ENCODE results near the gene CXCR6. TPM values are rescaled to one million over a fixed set of nuclear protein-coding genes. Genes with fewer than 3 reads are reported as not detected.

Gene CXCR6
- total and polyA plus RNA-seq, 2 of the 13 experiments (the other 11 are each of a cell fraction or from before 2014, with no cell fraction given), result not detected

DNA sequence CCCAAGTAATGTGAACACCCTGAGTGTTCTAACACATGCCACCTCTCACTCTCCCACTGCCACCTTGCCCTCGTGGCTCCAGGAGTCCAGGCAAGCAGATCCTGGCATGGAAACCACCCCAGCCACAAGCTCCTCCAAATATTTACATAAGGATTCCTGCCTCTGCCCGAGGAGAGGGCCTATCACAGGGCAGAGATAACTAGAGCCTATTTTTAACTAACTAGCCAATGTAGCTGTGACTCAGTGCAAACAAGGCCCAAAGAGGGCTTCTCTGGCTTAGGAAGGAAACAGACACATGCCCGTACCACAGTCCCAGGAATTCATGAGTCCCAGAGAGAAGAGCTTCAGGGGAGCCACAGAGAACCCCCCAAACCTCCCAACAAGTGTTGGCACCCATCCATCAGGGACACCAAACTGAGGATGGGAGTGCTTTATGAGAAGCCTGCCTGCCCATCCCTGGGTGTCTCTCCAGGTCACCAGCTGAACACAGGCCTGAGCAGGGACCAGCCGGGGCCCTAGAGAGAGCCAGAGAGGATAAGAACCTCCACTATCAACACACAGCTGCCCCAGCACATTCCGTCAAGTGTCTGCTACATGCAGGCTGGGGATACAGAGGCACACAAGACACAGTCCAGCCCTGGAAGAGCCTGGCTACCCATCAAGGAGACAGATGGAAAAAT, 43.2 kb downstream of the CXCR6 start (continued):
- TF ChIP-seq MYPOP (CRISPR knock-in tag; IDR thresholded peaks at IDR 0.05) (0 out of 2 replicates have a peak, but pooled peaks have one; percentile 36), CAMTA2 (CRISPR knock-in tag; IDR thresholded peaks at IDR 0.05; ENCODE audit: borderline replicate concordance) (no peak), BCLAF1 (IDR thresholded peaks at IDR 0.05) (no peak), ETV6 (CRISPR knock-in tag; conservative IDR thresholded peaks at IDR 0.05) (no peak), MATR3 (CRISPR knock-in tag; IDR thresholded peaks at IDR 0.05) (no peak), BRD4 (CRISPR knock-in tag; IDR thresholded peaks at IDR 0.05) (no peak), ZNF234 (CRISPR knock-in tag; conservative IDR thresholded peaks at IDR 0.05) (no peak), HDAC1 (CRISPR knock-in tag; IDR thresholded peaks at IDR 0.05) (peak; percentile 76), KLF12 (CRISPR knock-in tag; IDR thresholded peaks at IDR 0.05; ENCODE audit: borderline replicate concordance) (no peak), ZNF382 (CRISPR knock-in tag; IDR thresholded peaks at IDR 0.05; ENCODE audit: borderline replicate concordance) (no peak), DRAP1 (CRISPR knock-in tag; IDR thresholded peaks at IDR 0.05) (no peak), ZNF30 (CRISPR knock-in tag; IDR thresholded peaks at IDR 0.05) (no peak), ZMYM3 (CRISPR knock-in tag; IDR thresholded peaks at IDR 0.05) (no peak), MXD4 (CRISPR knock-in tag; IDR thresholded peaks at IDR 0.05) (no peak), ZNF260 (CRISPR knock-in tag; IDR thresholded peaks at IDR 0.05; ENCODE audit: borderline replicate concordance, low read depth) (no peak), E2F5 (CRISPR knock-in tag; conservative IDR thresholded peaks at IDR 0.05) (no peak), MYC (CRISPR knock-in tag; IDR thresholded peaks at IDR 0.05; ENCODE audit: borderline replicate concordance) (peak; percentile 55; the same call in 1 of the 2 replicates), ZNF766 (CRISPR knock-in tag; IDR thresholded peaks at IDR 0.05; ENCODE audit: borderline replicate concordance) (no peak), FOXK1 (CRISPR knock-in tag; IDR thresholded peaks at IDR 0.05; ENCODE audit: borderline replicate concordance, low read depth) (no peak), ZNF207 (IDR thresholded peaks at IDR 0.05; ENCODE audit: borderline replicate concordance) (no peak), PITX1 (CRISPR knock-in tag; IDR thresholded peaks at IDR 0.05) (peak; percentile 27; the same call in 1 of the 2 replicates)
- TF ChIP-seq, protein P1, sequence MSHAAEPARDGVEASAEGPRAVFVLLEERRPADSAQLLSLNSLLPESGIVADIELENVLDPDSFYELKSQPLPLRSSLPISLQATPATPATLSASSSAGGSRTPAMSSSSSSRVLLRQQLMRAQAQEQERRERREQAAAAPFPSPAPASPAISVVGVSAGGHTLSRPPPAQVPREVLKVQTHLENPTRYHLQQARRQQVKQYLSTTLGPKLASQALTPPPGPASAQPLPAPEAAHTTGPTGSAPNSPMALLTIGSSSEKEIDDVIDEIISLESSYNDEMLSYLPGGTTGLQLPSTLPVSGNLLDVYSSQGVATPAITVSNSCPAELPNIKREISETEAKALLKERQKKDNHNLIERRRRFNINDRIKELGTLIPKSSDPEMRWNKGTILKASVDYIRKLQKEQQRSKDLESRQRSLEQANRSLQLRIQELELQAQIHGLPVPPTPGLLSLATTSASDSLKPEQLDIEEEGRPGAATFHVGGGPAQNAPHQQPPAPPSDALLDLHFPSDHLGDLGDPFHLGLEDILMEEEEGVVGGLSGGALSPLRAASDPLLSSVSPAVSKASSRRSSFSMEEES (CRISPR knock-in tag; IDR thresholded peaks at IDR 0.05), result no peak
- TF ChIP-seq, protein P2, sequence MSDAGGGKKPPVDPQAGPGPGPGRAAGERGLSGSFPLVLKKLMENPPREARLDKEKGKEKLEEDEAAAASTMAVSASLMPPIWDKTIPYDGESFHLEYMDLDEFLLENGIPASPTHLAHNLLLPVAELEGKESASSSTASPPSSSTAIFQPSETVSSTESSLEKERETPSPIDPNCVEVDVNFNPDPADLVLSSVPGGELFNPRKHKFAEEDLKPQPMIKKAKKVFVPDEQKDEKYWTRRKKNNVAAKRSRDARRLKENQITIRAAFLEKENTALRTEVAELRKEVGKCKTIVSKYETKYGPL (CRISPR knock-in tag; IDR thresholded peaks at IDR 0.05), result no peak
